ENCODE results near the gene CLDND2.

CLDND2 gene

GRCh38 chr19:51354103-51354741 lies 14.6 kb downstream of the CLDND2 start:
- DNase-seq = no peak

GRCh38 chr19:51352783-51353360 lies 15.9 kb downstream of the CLDND2 start:
- DNase-seq = no peak

DNA sequence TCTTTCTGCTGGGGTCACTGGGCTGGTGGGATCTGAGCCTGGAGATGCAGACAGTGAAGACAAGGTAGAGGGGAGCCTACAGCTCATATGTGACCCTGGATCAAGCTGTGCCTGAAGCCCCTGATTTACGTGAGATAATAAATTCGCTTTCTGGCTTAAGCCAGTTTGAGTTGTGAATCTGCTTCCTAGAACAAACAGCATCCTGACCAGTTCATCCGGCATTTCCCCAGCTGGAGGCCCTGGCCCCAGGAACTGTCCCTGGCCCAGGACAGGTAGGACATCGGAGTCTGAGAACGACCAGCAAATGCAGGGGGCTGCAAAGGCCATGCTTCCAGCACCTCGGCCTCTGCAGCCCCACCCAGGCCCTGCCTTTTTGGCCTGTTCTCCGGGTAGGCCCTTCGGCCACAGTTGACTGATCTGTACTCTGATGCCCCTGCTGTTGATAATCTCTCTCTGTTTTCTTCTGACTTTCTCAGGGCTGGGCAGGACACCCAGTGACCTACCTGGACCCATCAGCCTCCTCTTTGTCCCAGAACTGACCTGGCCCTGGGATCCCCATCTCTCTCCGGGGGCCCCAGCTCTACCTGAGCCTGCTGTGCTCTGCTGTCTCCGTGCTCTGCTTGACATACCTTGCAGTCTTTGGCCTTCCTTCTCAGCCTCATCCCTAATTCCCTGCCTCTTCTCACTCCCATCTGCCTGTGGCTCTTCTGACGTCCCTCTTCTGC lies 17.4 kb downstream of the CLDND2 start:
- no peak for DNase-seq

DNA sequence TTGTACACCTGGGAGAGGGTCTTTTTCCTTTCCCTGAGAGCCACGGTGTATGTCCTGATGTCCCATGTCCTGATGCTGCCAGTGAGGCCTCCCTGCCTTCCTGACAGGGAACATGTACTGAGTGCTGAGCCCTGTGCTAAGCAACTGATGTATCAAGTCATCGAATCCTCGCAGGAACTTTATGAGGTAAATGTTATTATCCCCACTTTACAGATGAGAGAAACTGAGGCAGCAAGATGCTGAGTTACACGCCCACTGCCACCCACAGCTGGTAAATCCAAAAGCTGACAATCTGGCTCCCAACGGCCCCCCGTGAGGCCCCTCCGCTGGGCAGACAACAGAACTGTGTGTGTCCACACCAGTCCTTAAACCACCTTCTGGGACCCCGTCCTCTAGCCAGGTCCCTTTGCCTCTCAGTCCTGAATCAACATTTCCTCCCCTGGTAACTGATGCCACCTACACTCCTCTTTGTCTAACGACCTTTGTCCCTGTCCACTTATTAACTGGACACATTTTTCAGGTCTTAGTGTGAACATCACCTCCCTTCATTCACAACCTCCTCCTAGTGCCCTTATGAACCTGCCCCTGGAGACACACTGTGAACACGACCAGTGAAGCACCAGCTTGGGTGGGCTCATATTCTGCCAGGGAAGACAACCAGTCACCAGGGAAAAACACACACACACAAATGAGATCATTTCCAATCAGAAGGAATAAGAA lies 21.4 kb downstream of the CLDND2 start:
- no peak for DNase-seq

GRCh38 chr19:51346742-51347141 lies 22.1 kb downstream of the CLDND2 start:
- DNase-seq = no peak

GRCh38 chr19:51345076-51345620 lies 23.7 kb downstream of the CLDND2 start:
- no peak for DNase-seq

- no peak for DNase-seq
Observed at GRCh38 chr19:51342631-51343569, 25.9 kb downstream of the CLDND2 start.

DNA sequence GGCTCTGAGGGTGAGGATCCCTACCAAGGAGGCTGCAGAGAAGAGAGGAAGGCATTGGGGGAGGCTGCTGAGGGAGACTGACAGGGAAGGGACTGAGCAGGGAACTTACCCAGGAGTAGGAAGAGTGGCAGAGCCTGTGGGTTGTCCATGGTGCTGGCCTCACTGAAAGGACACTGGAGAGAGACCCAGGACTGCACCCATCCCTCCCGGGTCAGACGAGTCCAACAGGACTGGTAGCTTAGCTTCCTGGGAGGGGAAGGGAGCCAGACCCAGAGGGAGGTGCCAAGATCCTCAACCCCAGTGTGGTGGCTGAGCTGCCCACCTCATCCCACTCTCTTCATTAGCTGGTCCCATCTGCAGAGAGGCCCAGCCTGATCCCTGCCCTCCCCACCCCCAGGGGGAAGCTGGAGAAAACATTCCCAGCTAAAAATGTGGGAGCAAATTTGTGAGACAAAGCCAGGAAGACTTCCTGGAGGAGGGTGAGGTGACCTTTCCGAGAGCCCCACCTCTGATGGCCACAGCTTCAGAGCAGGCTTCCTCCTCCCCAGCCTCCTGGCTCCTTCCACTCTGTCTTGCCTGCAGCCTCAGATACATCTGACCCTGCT lies 26.7 kb downstream of the CLDND2 start, which contains the start of gene VSIG10L:
VSIG10L (minus strand) TSS at position 164 of the 605 bp plus-strand sequence; CDS start at position 149, 15 bp downstream.
- DNase-seq = no peak

GRCh38 chr19:51341066-51341465 lies 27.7 kb downstream of the CLDND2 start:
- DNase-seq = no peak

GRCh38 chr19:51339687-51340656 lies 28.8 kb downstream of the CLDND2 start:
- DNase-seq = peak; percentile 64 to 92 (median 80)

DNA sequence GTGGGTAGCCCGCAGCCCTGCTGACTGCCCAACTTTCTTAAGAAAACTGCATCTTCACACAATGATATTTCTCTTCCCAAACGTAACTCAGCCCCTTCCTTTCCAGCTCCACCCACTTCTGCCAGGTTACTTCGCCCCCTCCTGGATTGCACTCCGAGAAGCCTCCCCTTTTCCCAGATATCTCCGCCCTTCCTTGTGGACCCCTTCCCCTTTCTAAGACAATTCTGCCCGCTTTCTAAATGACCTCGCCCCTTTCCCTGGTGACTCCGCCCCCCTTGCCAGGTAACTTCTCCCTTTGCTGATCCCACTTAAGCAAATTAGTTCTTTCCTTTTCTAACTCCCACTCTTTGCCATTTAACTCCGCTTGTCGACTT lies 29.5 kb downstream of the CLDND2 start:
- no peak for DNase-seq

GRCh38 chr19:51338563-51339312 lies 30.1 kb downstream of the CLDND2 start:
- peak; percentile 68 to 81 (median 78) for DNase-seq

- DNase-seq = no peak
Observed at GRCh38 chr19:51337861-51338562, 30.8 kb downstream of the CLDND2 start.

DNA sequence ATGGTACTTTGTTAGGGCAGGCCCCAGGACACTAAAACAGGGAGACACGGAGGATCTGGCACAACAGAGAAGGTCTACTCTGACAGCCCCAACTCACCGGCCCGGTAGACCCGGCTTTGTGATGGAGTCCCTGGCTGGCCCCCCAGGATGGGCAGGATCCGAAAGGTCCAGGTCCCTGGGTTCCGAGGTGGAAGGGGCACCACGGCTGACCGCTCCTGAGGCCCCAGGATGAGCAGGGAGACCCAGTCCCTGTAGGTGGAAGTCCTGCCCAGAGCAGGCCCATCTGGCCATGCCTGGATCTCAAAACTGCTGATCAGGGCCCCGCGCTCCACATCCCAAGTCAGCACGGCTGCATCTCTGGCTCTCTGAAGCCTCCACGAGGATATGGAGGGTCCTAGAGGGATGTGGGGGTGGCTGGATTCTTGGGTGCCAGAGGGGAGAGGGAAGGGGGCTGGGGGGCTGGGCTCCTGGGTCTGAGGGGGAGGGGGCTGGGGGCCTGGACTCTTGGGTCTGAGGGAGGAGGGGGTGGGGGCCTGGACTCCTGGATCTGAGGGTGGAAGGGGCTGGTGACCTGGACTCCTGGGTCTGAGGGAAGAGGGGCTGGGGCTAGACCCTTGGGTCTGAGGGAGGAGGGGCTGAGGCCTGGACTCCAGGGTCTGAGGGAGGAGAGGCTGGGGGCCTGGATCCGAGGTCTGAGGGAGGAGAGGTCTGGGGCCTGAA lies 31.5 kb downstream of the CLDND2 start:
- no peak for DNase-seq

DNA sequence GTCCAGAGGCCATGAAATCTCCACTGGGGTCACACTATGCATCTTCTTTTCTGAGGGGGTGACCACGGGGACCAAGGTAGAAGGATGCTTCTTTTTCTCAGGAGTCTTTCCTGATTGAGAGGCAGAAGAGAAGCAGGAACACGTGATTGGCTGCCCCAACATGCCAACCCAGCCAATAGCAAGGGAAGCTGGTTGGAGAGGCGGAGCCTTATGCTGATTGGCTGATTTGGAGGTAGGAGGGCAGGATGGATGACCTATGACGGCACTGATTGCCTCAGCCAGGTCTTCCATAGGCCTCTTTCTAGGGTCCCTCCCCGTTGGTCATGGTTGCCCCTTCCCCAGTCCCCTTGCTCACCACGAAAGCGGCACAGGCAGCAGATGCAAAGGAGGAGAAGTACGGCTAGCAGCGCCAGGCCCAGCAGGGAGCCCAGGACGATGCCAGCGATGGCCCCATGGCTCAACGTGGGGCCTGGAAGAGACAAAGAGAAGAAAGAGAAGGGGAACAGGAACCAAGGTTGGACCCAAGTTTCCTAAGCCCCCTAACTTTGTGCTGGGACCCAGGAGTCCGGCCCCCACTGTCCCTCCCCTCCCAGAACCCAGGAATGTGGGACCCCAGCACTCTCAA lies 34.9 kb downstream of the CLDND2 start:
- DNase-seq = no peak

GRCh38 chr19:51331716-51332115 lies 37.1 kb downstream of the CLDND2 start:
- DNase-seq = no peak

DNA sequence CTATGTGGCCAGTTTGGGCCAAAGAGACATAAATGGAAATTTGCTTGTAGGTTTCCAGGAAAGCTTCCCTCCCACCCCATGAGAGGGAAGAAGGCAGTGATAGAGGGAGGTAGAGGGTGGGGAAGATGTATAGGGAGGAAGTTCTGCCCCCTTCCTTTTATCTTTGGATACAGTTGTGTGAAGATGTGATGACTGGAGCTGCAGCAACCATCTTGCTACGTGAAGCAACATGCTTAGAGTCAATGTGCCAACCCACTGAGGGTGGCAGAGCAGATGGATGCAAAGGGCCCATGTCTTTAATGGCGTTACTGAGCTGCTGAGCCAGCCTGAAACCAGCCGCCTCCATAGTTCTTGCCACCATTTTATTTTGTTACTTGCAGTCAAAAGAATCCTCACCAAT lies 37.6 kb downstream of the CLDND2 start:
- DNase-seq = no peak

- DNase-seq = no peak
Observed at GRCh38 chr19:51330366-51330765, 38.4 kb downstream of the CLDND2 start.
